Activated B cell treated with CpG ODN at 0.5 μM for 24 hours (primary cell): ENCODE results near the gene FEV. TPM values are rescaled to one million over a fixed set of nuclear protein-coding genes. Genes with fewer than 3 reads are reported as not detected.

Experiments used
- ATAC-seq: fragments of 200-7000 bp; cut with Tn5 transposase; one replicate; pipeline ENCODE4 v1.10.0; 2021; ENCODE audit warnings: low read depth, mild to moderate bottlenecking, moderate library complexity
- CTCF ChIA-PET: fragments of 350-600 bp; sonication (Branson Sonifier 250); formaldehyde crosslinking; loops from one replicate; lab custom pipeline; 2021; ENCODE audit warnings: antibody characterized with exemption; lab: Charles Lee
- POLR2A ChIA-PET: fragments of 350-600 bp; sonication (Branson Sonifier 250); formaldehyde crosslinking; loops from one replicate; lab custom pipeline; 2021; ENCODE audit warnings: antibody characterized with exemption; lab: Charles Lee
- DNase-seq: peaks from one replicate; pipeline ENCODE4 v3.0.0; 2022
- H3K27ac Mint-ChIP-seq: one replicate; pipeline ENCODE4 v1.8.0; 2020; ENCODE audit warnings: mixed read lengths
- H3K27me3 Mint-ChIP-seq: one replicate; pipeline ENCODE4 v1.8.0; 2021; ENCODE audit warnings: mixed read lengths
- H3K36me3 Mint-ChIP-seq: one replicate; pipeline ENCODE4 v1.8.0; 2021; ENCODE audit warnings: low read depth, mixed read lengths
- H3K4me1 Mint-ChIP-seq: one replicate; pipeline ENCODE4 v1.8.0; 2021; ENCODE audit warnings: mixed read lengths
- H3K4me3 Mint-ChIP-seq: one replicate; pipeline ENCODE4 v1.8.0; 2020; ENCODE audit warnings: mild to moderate bottlenecking, mixed read lengths
- H3K9me3 Mint-ChIP-seq: one replicate; pipeline ENCODE4 v1.8.0; 2020; ENCODE audit warnings: mixed read lengths
- intact Hi-C: fragments of 100-400 bp; cut with micrococcal nuclease; formaldehyde crosslinking; loops from one replicate; pipeline ENCODE4 v1.15.1; 2024
- total RNA-seq: library from RNA; stranded (reverse); gene quantifications from 2 replicates; pipeline ENCODE4 v1.2.3, GENCODE V29; 2022
- TF ChIP-seq, protein P1 (sequence below): fragments of 200-600 bp; IDR thresholded peaks from one replicate; pipeline ENCODE4 v1.8.0; 2022; ENCODE audit warnings: antibody characterized with exemption, mild to moderate bottlenecking

Gene FEV
- total RNA-seq, 1 donor from 2014 or later, result not detected

DNA sequence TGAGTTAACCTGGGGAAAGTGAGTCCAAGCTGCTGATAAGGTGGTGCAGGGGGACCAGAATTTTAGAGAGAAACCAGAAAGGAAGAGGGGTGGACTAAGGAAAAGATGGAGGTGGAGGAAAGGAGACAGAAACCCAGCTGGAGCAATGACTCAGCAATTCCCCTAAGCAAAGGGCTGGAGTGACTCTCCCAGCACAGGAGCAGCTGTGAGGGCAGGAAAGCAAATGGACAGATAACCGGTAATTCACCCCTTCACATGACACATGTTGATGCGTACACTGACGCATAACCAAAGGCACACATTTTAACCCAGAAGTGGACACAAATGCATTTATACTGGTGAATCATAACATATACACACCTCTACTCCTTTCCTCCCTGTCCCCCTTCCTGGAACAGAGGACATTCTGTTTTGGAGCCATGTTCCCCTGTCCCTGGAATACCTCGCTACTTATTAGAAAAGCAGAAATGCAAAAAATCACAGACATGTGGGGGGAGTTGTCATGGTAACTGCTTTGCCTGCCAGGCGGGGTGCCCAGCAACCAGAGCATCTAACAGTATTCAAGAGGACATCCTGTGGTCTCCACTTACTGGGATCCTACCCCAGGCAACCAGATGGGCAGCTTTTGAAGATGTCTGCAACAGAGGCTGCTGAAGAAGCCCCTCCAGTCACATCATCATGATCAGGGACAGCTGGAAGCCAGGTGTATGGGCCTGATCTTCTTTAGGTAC lies 20.8 kb downstream of the FEV start:
- Mint-ChIP-seq H3K36me3 (no peaks in the 10 kb centered on the region), H3K4me3 (no peak overlapping the region)
- intact Hi-C loops, result loop anchor here (1.0 to 5.0 kb wide), 2 partner anchors 16 to 343 kb away; partner anchors contain the start of gene PTPRN

DNA sequence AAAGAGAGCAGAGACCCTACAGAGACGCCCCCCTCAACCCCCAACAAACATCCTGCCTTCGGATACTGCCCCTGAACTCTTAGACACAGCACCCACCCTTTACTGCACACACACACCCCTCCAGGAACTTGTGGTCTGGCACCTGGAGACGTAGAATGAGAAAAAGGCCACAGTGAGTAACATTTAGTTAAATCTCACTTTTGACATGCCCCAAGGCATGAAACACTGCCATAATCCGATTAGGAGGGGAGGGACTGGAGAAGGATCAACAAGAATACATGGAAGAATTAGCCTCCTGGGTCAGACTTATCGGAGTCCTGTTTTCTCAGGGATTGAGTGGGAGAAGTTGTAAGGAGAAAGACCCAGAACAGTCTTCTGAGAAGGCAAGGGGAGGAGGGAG lies 21.4 kb downstream of the FEV start:
- Mint-ChIP-seq H3K4me1 (peaks cover 15% of the 10 kb centered on the region), H3K36me3 (no peaks in the 10 kb centered on the region), H3K27ac (no peak overlapping the region), H3K4me3 (no peak overlapping the region), H3K9me3 (no peaks in the 10 kb centered on the region), H3K27me3 (peaks cover 59% of the 10 kb centered on the region)
- TF ChIP-seq, protein P1, sequence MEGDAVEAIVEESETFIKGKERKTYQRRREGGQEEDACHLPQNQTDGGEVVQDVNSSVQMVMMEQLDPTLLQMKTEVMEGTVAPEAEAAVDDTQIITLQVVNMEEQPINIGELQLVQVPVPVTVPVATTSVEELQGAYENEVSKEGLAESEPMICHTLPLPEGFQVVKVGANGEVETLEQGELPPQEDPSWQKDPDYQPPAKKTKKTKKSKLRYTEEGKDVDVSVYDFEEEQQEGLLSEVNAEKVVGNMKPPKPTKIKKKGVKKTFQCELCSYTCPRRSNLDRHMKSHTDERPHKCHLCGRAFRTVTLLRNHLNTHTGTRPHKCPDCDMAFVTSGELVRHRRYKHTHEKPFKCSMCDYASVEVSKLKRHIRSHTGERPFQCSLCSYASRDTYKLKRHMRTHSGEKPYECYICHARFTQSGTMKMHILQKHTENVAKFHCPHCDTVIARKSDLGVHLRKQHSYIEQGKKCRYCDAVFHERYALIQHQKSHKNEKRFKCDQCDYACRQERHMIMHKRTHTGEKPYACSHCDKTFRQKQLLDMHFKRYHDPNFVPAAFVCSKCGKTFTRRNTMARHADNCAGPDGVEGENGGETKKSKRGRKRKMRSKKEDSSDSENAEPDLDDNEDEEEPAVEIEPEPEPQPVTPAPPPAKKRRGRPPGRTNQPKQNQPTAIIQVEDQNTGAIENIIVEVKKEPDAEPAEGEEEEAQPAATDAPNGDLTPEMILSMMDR, result no peak
- ChIA-PET POLR2A (no interaction called here), CTCF (interaction anchor here (0.6 to 2.4 kb wide), 2 partner anchors 17 to 112 kb away, joined by 3 to 13 read pairs; no protein-coding TSS in a partner anchor)
- intact Hi-C loops, result loop anchor here (5.0 kb wide), 1 partner anchor 344 kb away; the partner anchor contains the start of gene PTPRN
- DNase-seq, result no peak
- no peak for ATAC-seq

More for the DNA sequence above, 20.8 kb downstream of the FEV start:
- Mint-ChIP-seq H3K4me1 (peaks cover 12% of the 10 kb centered on the region), H3K9me3 (no peaks in the 10 kb centered on the region), H3K27ac (no peak overlapping the region), H3K27me3 (peaks cover 57% of the 10 kb centered on the region)
- no peak for ATAC-seq
- TF ChIP-seq, protein P1, result no peak
- ChIA-PET POLR2A (no interaction called here), CTCF (interaction anchor here (0.6 to 2.4 kb wide), 2 partner anchors 16 to 111 kb away, joined by 3 to 13 read pairs; no protein-coding TSS in a partner anchor)
- DNase-seq, result no peak

DNA sequence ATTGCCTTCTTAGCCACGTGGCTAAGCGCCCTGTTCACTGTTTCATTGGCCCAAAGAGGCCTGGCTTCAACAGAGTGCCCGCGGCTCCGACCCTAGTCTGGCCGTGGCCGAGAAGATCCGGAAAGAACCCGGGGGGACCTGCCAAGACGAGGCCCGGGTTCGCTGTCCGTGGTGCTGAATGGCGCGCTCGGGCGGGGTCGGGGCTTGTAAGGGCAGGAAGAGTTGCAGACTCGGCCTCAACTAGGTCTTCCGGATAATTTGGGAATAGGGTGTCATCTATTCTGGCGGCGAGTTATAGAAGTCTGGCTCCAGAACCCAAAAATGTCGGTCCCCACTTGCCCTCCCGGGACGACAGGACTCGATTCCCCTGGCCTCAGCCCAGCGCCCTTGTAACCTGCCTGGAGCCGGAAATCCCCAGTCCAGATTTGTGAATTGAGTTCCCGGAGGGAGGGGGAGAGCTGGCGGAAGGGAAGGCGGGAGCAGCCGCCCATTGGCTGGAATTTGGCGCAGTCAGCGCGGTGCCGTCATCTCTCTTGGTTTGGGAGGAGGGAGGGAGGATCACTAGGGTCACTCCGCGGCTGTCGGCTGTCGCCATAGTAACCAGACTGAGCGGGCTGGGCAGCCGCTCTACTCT lies 22.0 kb downstream of the FEV start:
- ChIA-PET CTCF (no interaction called here), POLR2A (no interaction called here)
- no peaks in the 10 kb centered on the region for H3K9me3 Mint-ChIP-seq
- H3K27ac Mint-ChIP-seq, result no peak overlapping the region
- peaks cover 61% of the 10 kb centered on the region for H3K27me3 Mint-ChIP-seq
- ATAC-seq (no peak), DNase-seq (peak; percentile 35)
- TF ChIP-seq, protein P1, result no peak
- intact Hi-C loops, result loop anchor here (5.0 kb wide), 1 partner anchor 344 kb away; the partner anchor contains the start of gene PTPRN
- no peaks in the 10 kb centered on the region for H3K36me3 Mint-ChIP-seq
- peaks cover 15% of the 10 kb centered on the region for H3K4me1 Mint-ChIP-seq
- no peak overlapping the region for H3K4me3 Mint-ChIP-seq

DNA sequence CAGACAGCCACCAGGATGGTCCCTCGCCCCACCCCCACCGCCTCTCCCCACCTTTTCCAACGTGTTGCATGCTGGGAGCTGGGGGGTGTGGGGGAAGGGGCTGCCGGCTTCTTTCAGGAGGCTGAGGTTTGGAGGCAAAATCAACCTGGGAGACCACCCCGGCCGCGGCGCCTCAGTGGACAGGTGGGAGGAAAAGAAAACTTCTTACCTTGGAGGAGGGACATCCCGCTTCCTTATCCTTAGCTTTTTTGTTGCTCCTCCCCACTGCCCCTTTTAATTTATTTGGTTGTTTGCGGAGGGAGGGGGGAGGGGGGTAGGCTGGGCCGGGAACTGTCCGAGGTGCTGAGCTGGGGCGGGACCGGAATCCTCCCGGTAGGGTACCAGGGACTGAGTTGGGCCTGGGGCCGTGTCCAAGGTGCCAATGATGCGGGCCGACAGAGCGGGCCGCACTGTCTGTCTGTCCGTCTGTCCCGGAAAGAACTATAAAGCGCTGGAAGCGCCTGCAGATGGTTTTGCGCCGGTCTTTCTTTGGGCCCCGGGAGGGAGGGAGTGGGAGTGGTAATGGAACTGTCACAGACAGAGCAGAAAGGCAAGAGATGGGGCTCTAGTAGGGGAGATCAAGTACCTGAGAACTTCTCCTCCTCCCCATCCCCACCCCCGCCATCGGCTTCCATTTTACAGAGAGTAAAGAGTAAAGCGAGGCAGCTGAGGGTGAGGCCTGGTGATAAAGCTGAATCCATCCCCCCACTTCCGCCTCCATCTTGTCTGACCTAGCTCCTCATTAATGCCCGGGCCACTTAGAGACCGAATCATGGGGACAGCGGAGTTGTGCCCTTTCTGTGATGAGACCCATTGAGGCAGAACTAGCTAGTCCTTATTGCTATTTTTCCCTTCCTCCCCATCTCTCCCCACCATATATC lies 23.1 kb downstream of the FEV start:
- intact Hi-C loops, result loop anchor here (5.0 kb wide), 1 partner anchor 345 kb away; the partner anchor contains the start of gene PTPRN
- Mint-ChIP-seq H3K27me3 (peaks cover 66% of the 10 kb centered on the region), H3K4me3 (no peak overlapping the region), H3K27ac (no peak overlapping the region), H3K4me1 (peaks cover 15% of the 10 kb centered on the region), H3K9me3 (no peaks in the 10 kb centered on the region), H3K36me3 (no peaks in the 10 kb centered on the region)
- CTCF ChIA-PET, result no interaction called here
- no peak for DNase-seq
- TF ChIP-seq, protein P1, result no peak
- ATAC-seq, result no peak
- POLR2A ChIA-PET, result interaction anchor here (0.8 kb wide), 1 partner anchor 8 kb away, joined by 3 read pairs; no protein-coding TSS in a partner anchor
